GM12878 (cell line): ENCODE measurements around the gene LAIR1. TPM values are rescaled to one million over a fixed set of nuclear protein-coding genes. Genes with fewer than 3 reads are reported as not detected.

Experiments used
- ATAC-seq: fragments of 200-7000 bp; cut with Tn5 transposase; 3 replicates; pipeline ENCODE4 v1.9.1; 2020; ENCODE audit warnings: mild to moderate bottlenecking, moderate library complexity
- BruUV-seq: library from RNA; stranded (reverse); fragments of 400-500 nt; replicated peaks from 2 replicates; lab custom pipeline; 2021; lab: Mats Ljungman, UMichigan
- CTCF ChIA-PET: fragments of 300-600 bp; sonication (Branson Sonifier 250); formaldehyde crosslinking; extraction: SDS; loops from one replicate; lab custom pipeline; 2021; ENCODE audit warnings: inconsistent platforms; lab: Yijun Ruan, JAX
- POLR2A ChIA-PET: fragments of 350-600 bp; formaldehyde crosslinking; extraction: SDS; loops from one replicate; lab custom pipeline; 2021; ENCODE audit warnings: inconsistent platforms; lab: Charles Lee
- RAD21 ChIA-PET: fragments of 300-600 bp; sonication (Branson Sonifier 250); formaldehyde crosslinking; loops from one replicate; lab custom pipeline; 2023; ENCODE audit warnings: antibody characterized with exemption; ENCODE audit not compliant: unreplicated experiment; lab: Charles Lee
- SMC1A ChIA-PET: fragments of 300-600 bp; sonication (Branson Sonifier 250); formaldehyde crosslinking; loops from one replicate; lab custom pipeline; 2023; ENCODE audit not compliant: unreplicated experiment, uncharacterized antibody; lab: Charles Lee
- DNase-seq: peaks from one replicate; pipeline ENCODE4 v3.0.0-alpha.2; 2011; ENCODE audit warnings: low read depth, low spot score
- FAIRE-seq: peaks from 3 replicates; lab custom pipeline; 2011; peaks lifted over from hg19 to GRCh38; lab: Jason Lieb, UNC
- H2AFZ ChIP-seq: 2 replicates; pipeline ENCODE4 v1.6.0; 2011; ENCODE audit warnings: low read depth, low read length, control low read depth; ENCODE audit not compliant: control insufficient read depth
- H3K27ac ChIP-seq: 2 replicates; pipeline ENCODE4 v1.5.1; 2011; ENCODE audit warnings: control low read depth; ENCODE audit not compliant: control insufficient read depth, insufficient read depth
- H3K27me3 ChIP-seq, 2 experiments: replicated peaks in 1 of 2; 2 replicates each; pipeline versions ENCODE4 v1.6.0 to v1.6.1; 2011; ENCODE audit warnings: low read length in 1 of 2; ENCODE audit not compliant: control insufficient read depth in 2 of 2, insufficient read depth in 2 of 2
- H3K36me3 ChIP-seq, 2 experiments: 2 replicates each; pipeline ENCODE4 v1.5.1; 2011; ENCODE audit warnings: low read length in 1 of 2; ENCODE audit not compliant: control insufficient read depth in 2 of 2, insufficient read depth in 2 of 2
- H3K4me1 ChIP-seq: 2 replicates; pipeline ENCODE4 v1.6.1; 2011; ENCODE audit warnings: mild to moderate bottlenecking, low read length, moderate library complexity, mixed read lengths; ENCODE audit not compliant: control insufficient read depth, insufficient read depth
- H3K4me2 ChIP-seq: 2 replicates; pipeline ENCODE4 v1.6.0; 2011; ENCODE audit warnings: control low read depth; ENCODE audit not compliant: control insufficient read depth, insufficient read depth
- H3K4me3 ChIP-seq: fragments of 200-600 bp; sonication (generic); 2 replicates; pipeline ENCODE4 v1.5.1; 2016
- H3K79me2 ChIP-seq: 2 replicates; pipeline ENCODE4 v1.6.0; 2011; ENCODE audit warnings: low read length; ENCODE audit not compliant: control insufficient read depth, insufficient read depth
- H3K9ac ChIP-seq: 2 replicates; pipeline ENCODE4 v1.8.0; 2011; ENCODE audit warnings: low read length, control low read depth, mixed read lengths; ENCODE audit not compliant: control insufficient read depth, insufficient read depth
- H3K9me3 ChIP-seq: replicated peaks from 3 replicates; pipeline ENCODE4 v1.5.1; 2011; ENCODE audit warnings: mild to moderate bottlenecking, low read length; ENCODE audit not compliant: control insufficient read depth, insufficient read depth
- H4K20me1 ChIP-seq: 2 replicates; pipeline ENCODE4 v1.6.0; 2011; ENCODE audit not compliant: control insufficient read depth, insufficient read depth
- ATF2 ChIP-seq: IDR thresholded peaks from 2 replicates; pipeline ENCODE4 v1.6.1; 2012; ENCODE audit warnings: low read length, inconsistent platforms
- BCL11A ChIP-seq: IDR thresholded peaks from 2 replicates; pipeline ENCODE4 v1.6.1; 2011; ENCODE audit warnings: low read depth, low read length
- FOXM1 ChIP-seq: IDR thresholded peaks from 2 replicates; pipeline ENCODE4 v1.6.1; 2012; ENCODE audit warnings: low read depth, mild to moderate bottlenecking, inconsistent platforms, low read length, moderate library complexity
- MAX ChIP-seq: IDR thresholded peaks from 2 replicates; pipeline ENCODE4 v1.6.1; 2012; ENCODE audit warnings: low read depth, low read length, improper control_type of control experiment
- MYC ChIP-seq: IDR thresholded peaks from 2 replicates; pipeline ENCODE4 v1.6.1; 2011; ENCODE audit warnings: mild to moderate bottlenecking, low read length, moderate library complexity, inconsistent platforms; ENCODE audit not compliant: insufficient read depth, insufficient replicate concordance, insufficient read length, severe bottlenecking
- NBN ChIP-seq: fragments of 450-650 bp; IDR thresholded peaks from 2 replicates; pipeline ENCODE4 v1.6.1; 2016
- NRF1 ChIP-seq: conservative IDR thresholded peaks from 2 replicates; pipeline ENCODE4 v1.6.1; 2011; ENCODE audit warnings: mild to moderate bottlenecking, low read depth, low read length, improper control_type of control experiment
- POLR2AphosphoS2 ChIP-seq: IDR thresholded peaks from 2 replicates; pipeline ENCODE4 v1.6.1; 2011; ENCODE audit warnings: low read depth, mild to moderate bottlenecking, low read length, improper control_type of control experiment, moderate library complexity
- WRNIP1 ChIP-seq: IDR thresholded peaks from 2 replicates; pipeline ENCODE4 v1.6.1; 2011; ENCODE audit warnings: low read depth, low read length, improper control_type of control experiment, borderline replicate concordance
- ZNF687 ChIP-seq: fragments of 450-650 bp; IDR thresholded peaks from 2 replicates; pipeline ENCODE4 v1.6.1; 2017; ENCODE audit warnings: mild to moderate bottlenecking, moderate library complexity
- WGBS: methylation state at CpG from one replicate; pipeline ENCODE4 v1.1.6; 2016; ENCODE audit warnings: low lambda C conversion rate; ENCODE audit not compliant: insufficient replicate concordance, insufficient coverage; ENCODE audit errors: missing lambda C conversion rate; 5-methylcytosine and 5-hydroxymethylcytosine counted together
- in situ Hi-C: fragments of 300-500 bp; cut with MboI; formaldehyde crosslinking; loops from 9 replicates; pipeline ENCODE4 v1.14.3; 2018; ENCODE audit warnings: mixed read lengths
- intact Hi-C: fragments of 100-400 bp; cut with micrococcal nuclease; formaldehyde crosslinking; loops from one replicate; pipeline ENCODE4 v1.14.2; 2022; ENCODE audit not compliant: unreplicated experiment
- polyA plus RNA-seq, 11 experiments: library from polyadenylated mRNA; depleted of rRNA in 4 of 11; unstranded in 6 of 11; stranded (reverse) in 5 of 11; fragments of >200 nt; fragmentation: Nextera tagmentation in 4 of 11; fragmentation: Illumina TruSeq in 1 of 11; extraction: Ambion mirVana in 4 of 11; extraction: Trizol in 1 of 11; gene quantifications; 1 replicate in 1 of 11; 2 replicates in 10 of 11; pipeline versions ENCODE4 v1.2.1 to v1.2.3, GENCODE V29; 2011 to 2016; ENCODE audit warnings: inconsistent platforms in 2 of 11, missing spikeins in 2 of 11, low read depth in 1 of 11
- total RNA-seq, 4 experiments: library from RNA; depleted of rRNA in 3 of 4; stranded (reverse); fragments of >200 nt in 3 of 4; fragmentation: Illumina TruSeq in 1 of 4; extraction: Trizol in 1 of 4; gene quantifications; 2 replicates each; pipeline versions ENCODE4 v1.2.1 to v1.2.3, GENCODE V29; 2013 to 2021

Gene LAIR1
- total and polyA plus RNA-seq, 10 of the 15 experiments (the other 5 are each of a cell fraction or from before 2014, with no cell fraction given) = 8.6 to 58.2 (median 35.3) TPM

GRCh38 chr19:54405628-54406027 lies 40.9 kb upstream of the LAIR1 start:
- Histone ChIP-seq H3K27ac (no peak overlapping the region), H3K4me3 (no peak overlapping the region), H3K9ac (no peak overlapping the region), H3K4me1 (no peaks in the 10 kb centered on the region), H3K79me2 (no peaks in the 10 kb centered on the region), H3K4me2 (no peak overlapping the region), H3K27me3 (no peaks in the 10 kb centered on the region), H3K9me3 (no peaks in the 10 kb centered on the region; the same call in 2 of the 3 replicates), H3K36me3 (no peaks in the 10 kb centered on the region), H4K20me1 (no peaks in the 10 kb centered on the region), H2AFZ (no peak overlapping the region)
- no peak for TF ChIP-seq FOXM1
- TF ChIP-seq ZNF687 = no peak
- TF ChIP-seq MAX = no peak
- ATAC-seq (no peak), FAIRE-seq (no peak), DNase-seq (no peak)
- in situ Hi-C loops (no loop called here), intact Hi-C loops (no loop called here)
- BruUV-seq = no TSS peak
- POLR2A ChIA-PET = no interaction called here
- SMC1A ChIA-PET = no interaction called here
- RAD21 ChIA-PET = no interaction called here
- CTCF ChIA-PET = no interaction called here

- intact Hi-C loops = no loop called here
- no TSS peak for BruUV-seq
- H4K20me1 ChIP-seq = no peaks in the 10 kb centered on the region
- H3K4me2 ChIP-seq = no peak overlapping the region
- WGBS = 51% methylated on average over 8 of the region's 8 CpGs
- no peak overlapping the region for H3K27ac ChIP-seq
- H3K27me3 ChIP-seq = no peaks in the 10 kb centered on the region
- POLR2A ChIA-PET = no interaction called here
- CTCF ChIA-PET = interaction anchor here (0.7 to 2.3 kb wide), 2 partner anchors 11 to 13 kb away, joined by 3 to 9 read pairs; no protein-coding TSS in a partner anchor
- no peak for ATAC-seq
- H3K9me3 ChIP-seq = no peaks in the 10 kb centered on the region; the same call in 2 of the 3 replicates
- no peaks in the 10 kb centered on the region for H3K79me2 ChIP-seq
- DNase-seq = no peak
- H3K9ac ChIP-seq = no peak overlapping the region
- no peaks in the 10 kb centered on the region for H3K4me1 ChIP-seq
- RAD21 ChIA-PET = no interaction called here
- in situ Hi-C loops = no loop called here
- no peak for FAIRE-seq
- no peak overlapping the region for H2AFZ ChIP-seq
- no peak overlapping the region for H3K4me3 ChIP-seq
- SMC1A ChIA-PET = no interaction called here
- H3K36me3 ChIP-seq = no peaks in the 10 kb centered on the region
- TF ChIP-seq BCL11A (no peak), NRF1 (no peak), WRNIP1 (no peak), ATF2 (no peak), NBN (no peak), POLR2AphosphoS2 (no peak), MYC (no peak)
Measured at GRCh38 chr19:54403054-54403453, 38.3 kb upstream of the LAIR1 start.
